Neutrophil (primary cell): ENCODE measurements around the gene HDGFL3.
"Not testable (repeated sequence)": the region's sequence is repeated elsewhere in the genome, so short reads cannot be mapped to it uniquely, and the experiment has no call there.

Experiments used
- H3K27ac ChIP-seq: fragments of 200-600 bp; sonication (generic); 2 replicates; pipeline ENCODE4 v1.5.1; 2016; ENCODE audit warnings: mild to moderate bottlenecking, moderate library complexity
- H3K27me3 ChIP-seq: fragments of 200-600 bp; sonication (generic); 2 replicates; pipeline ENCODE4 v1.6.0; 2016; ENCODE audit warnings: mild to moderate bottlenecking
- H3K36me3 ChIP-seq: fragments of 200-600 bp; sonication (generic); 2 replicates; pipeline ENCODE4 v1.5.1; 2017
- H3K4me1 ChIP-seq, 2 experiments: fragments of 200-600 bp in 1 of 2; sonication (generic) in 1 of 2; 1 replicate in 1 of 2; 2 replicates in 1 of 2; pipeline versions ENCODE4 v1.5.1 to v1.6.1; 2013 to 2016; ENCODE audit warnings: low read depth in 1 of 2, low read length in 1 of 2, mild to moderate bottlenecking in 1 of 2, moderate library complexity in 1 of 2; ENCODE audit not compliant: control insufficient read depth in 1 of 2, insufficient read depth in 1 of 2
- H3K4me3 ChIP-seq, 2 experiments: fragments of 200-600 bp in 1 of 2; sonication (generic) in 1 of 2; 1 replicate in 1 of 2; 2 replicates in 1 of 2; pipeline ENCODE4 v1.5.1; 2013 to 2016; ENCODE audit warnings: low read depth in 1 of 2, low read length in 1 of 2, mild to moderate bottlenecking in 1 of 2, moderate library complexity in 1 of 2
- H3K9me3 ChIP-seq: fragments of 200-600 bp; sonication (generic); 2 replicates; pipeline ENCODE4 v1.5.1; 2016
- TF ChIP-seq, protein P1 (sequence below): fragments of 200-600 bp; sonication (generic); IDR thresholded peaks from 2 replicates; pipeline ENCODE4 v1.5.1; 2016; ENCODE audit warnings: antibody characterized with exemption

Gene HDGFL3

DNA sequence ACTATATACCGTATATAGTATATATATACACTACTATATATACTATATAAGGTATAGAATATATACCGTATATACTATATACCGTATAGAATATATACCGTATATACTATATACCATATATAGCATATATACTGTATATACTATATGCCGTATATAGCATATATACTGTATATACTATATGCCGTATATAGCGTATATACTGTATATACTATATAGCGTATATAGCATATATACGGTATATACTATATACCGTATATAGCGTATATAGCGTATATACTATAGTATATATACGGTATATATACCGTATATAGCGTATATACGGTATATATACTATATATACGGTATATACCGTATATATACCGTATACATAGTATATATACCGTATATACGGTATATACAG is 22.6 kb upstream of the HDGFL3 start:
- H3K27ac ChIP-seq: no peak overlapping the region
- H3K36me3 ChIP-seq: no peaks in the 10 kb centered on the region
- H3K9me3 ChIP-seq: no peaks in the 10 kb centered on the region
- H3K4me3 ChIP-seq: no peak overlapping the region
- H3K4me1 ChIP-seq: no peaks in the 10 kb centered on the region
- TF ChIP-seq, protein P1, sequence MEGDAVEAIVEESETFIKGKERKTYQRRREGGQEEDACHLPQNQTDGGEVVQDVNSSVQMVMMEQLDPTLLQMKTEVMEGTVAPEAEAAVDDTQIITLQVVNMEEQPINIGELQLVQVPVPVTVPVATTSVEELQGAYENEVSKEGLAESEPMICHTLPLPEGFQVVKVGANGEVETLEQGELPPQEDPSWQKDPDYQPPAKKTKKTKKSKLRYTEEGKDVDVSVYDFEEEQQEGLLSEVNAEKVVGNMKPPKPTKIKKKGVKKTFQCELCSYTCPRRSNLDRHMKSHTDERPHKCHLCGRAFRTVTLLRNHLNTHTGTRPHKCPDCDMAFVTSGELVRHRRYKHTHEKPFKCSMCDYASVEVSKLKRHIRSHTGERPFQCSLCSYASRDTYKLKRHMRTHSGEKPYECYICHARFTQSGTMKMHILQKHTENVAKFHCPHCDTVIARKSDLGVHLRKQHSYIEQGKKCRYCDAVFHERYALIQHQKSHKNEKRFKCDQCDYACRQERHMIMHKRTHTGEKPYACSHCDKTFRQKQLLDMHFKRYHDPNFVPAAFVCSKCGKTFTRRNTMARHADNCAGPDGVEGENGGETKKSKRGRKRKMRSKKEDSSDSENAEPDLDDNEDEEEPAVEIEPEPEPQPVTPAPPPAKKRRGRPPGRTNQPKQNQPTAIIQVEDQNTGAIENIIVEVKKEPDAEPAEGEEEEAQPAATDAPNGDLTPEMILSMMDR: no peak
- H3K27me3 ChIP-seq: peaks cover 3% of the 10 kb centered on the region

DNA sequence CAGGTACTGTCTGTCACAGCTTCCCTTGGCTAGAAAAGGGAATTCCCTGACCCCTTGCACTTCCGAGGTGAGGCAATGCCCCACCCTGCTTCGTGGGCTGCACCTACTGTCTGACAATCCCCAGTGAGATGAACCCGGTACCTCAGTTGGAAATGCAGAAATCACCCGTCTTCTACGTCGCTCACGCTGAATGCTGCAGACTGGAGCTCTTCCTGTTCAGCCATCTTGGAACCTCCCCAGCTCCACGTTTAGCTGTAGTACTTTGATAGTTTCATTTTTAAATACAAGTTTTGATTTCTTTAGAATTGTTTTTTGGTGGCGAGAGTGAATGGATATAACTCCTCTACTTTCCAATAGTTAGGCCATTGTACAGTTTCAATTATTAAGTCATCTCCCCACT is 17.8 kb upstream of the HDGFL3 start:
- Histone ChIP-seq H3K36me3 (no peaks in the 10 kb centered on the region), H3K4me3 (no peak overlapping the region), H3K27me3 (peaks cover 3% of the 10 kb centered on the region), H3K4me1 (no peaks in the 10 kb centered on the region), H3K9me3 (no peaks in the 10 kb centered on the region), H3K27ac (no peak overlapping the region)
- TF ChIP-seq, protein P1: no peak

DNA sequence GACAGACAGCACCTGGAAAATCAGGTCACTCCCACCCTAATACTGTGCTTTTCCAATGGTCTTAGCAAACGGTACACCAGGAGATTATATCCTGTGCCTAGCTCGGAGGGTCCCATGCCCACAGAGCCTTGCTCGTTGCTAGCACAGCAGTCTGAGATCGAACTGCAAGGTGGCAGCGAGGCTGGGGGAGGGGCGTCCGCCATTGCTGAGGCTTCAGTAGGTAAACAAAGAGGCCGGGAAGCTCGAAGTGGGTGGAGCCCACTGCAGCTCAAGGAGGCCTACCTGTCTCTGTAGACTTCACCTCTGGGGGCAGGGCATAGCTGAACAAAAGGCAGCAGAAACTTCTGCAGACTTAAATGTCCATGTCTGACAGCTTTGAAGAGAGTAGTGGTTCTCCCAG is 14.2 kb upstream of the HDGFL3 start:
- not testable (repeated sequence) for H3K9me3 ChIP-seq, H3K27ac ChIP-seq, H3K36me3 ChIP-seq

DNA sequence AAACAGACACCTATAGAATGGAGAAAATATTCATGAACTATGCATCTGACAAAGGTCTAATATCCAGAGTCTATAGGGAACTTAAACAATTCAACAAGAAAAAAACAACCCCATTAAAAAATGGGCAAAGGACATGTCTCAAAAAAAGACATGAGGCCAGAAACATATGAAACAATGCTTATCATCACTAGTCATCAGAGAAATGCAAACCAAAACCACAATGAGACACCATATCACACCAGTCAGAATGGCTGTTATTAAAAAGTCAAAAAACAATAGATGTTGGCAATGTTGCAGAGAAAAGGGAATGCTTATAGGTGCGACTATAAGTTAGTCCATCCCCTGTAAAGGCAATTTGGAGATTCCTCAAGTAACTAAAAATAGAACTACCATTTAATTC is 11.4 kb upstream of the HDGFL3 start:
- Histone ChIP-seq H3K27me3 (peaks cover 4% of the 10 kb centered on the region), H3K4me1 (no peaks in the 10 kb centered on the region), H3K27ac (no peak overlapping the region), H3K9me3 (no peaks in the 10 kb centered on the region), H3K4me3 (no peak overlapping the region), H3K36me3 (no peaks in the 10 kb centered on the region)
- TF ChIP-seq, protein P1: no peak

More for the DNA sequence above, 14.2 kb upstream of the HDGFL3 start:
- H3K27me3 ChIP-seq, H3K4me1 ChIP-seq, H3K4me3 ChIP-seq: not testable (repeated sequence)

DNA sequence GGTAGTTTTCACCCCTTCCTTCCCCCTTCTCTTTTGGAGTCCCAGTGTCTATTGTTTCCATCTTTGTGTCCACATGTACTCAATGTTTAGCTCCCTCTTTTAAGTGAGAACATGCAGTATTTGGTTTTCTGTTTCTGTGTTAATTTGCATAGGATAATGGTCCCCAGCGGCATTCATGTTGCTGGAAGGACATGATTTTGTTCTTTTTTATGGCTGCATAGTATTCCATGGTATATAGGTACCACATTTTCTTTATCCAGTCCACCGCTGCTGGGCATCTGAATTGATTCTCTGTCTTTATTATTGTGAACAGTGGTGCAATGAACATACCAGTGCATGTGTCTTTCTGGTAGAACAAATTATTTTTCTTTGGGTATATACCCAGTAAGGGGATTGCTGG is 7.7 kb upstream of the HDGFL3 start:
- peaks cover 29% of the 10 kb centered on the region for H3K27me3 ChIP-seq
- no peak overlapping the region for H3K27ac ChIP-seq
- H3K9me3 ChIP-seq: no peaks in the 10 kb centered on the region
- H3K4me3 ChIP-seq: no peak overlapping the region
- H3K4me1 ChIP-seq: no peaks in the 10 kb centered on the region
- TF ChIP-seq, protein P1: no peak
- no peaks in the 10 kb centered on the region for H3K36me3 ChIP-seq

DNA sequence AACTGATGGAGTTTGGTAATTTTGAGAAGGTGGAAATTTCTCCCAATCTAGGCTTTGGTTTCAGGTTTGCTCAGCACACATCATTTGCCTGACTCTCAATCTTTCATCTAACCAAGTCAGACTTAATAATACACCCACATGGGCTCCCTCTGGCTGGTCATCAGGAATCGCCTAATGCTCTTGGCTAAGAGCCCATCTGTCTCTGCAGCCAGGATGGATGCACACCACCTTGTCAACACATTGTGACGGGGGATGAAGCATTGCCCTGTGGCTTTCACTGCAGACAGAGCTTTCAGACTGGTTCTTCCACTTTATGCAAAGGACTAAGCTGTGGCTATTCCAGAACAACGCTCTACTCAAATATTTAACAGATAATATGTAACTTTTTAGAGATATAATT is 3.0 kb upstream of the HDGFL3 start:
- Histone ChIP-seq H3K36me3 (no peaks in the 10 kb centered on the region), H3K4me1 (peaks cover 6 to 21% of the 10 kb centered on the region in 2 experiments), H3K27ac (no peak overlapping the region), H3K27me3 (peaks cover 72% of the 10 kb centered on the region), H3K9me3 (no peaks in the 10 kb centered on the region), H3K4me3 (no peak overlapping the region)
- TF ChIP-seq, protein P1: no peak
